Mesothelial cell of epicardium (in vitro differentiated cells): ENCODE results near the gene SLC2A11. TPM values are rescaled to one million over a fixed set of nuclear protein-coding genes. Genes with fewer than 3 reads are reported as not detected.

ENCODE experiments used
- DNase-seq, 2 experiments: peaks; one replicate each; pipeline ENCODE4 v3.0.0; 2021; ENCODE audit warnings: low spot score in 2 of 2; ENCODE audit not compliant: unreplicated experiment in 2 of 2
- H3K27ac Mint-ChIP-seq: 2 replicates; pipeline ENCODE4 v1.8.0; 2021; ENCODE audit warnings: mixed read lengths
- H3K27me3 Mint-ChIP-seq: 2 replicates; pipeline ENCODE4 v1.8.0; 2021; ENCODE audit warnings: low read depth, mixed read lengths
- H3K36me3 Mint-ChIP-seq: 2 replicates; pipeline ENCODE4 v1.8.0; 2021; ENCODE audit warnings: mixed read lengths
- H3K4me1 Mint-ChIP-seq: 2 replicates; pipeline ENCODE4 v1.8.0; 2021; ENCODE audit warnings: mixed read lengths
- H3K4me3 Mint-ChIP-seq: 2 replicates; pipeline ENCODE4 v1.8.0; 2021; ENCODE audit warnings: mild to moderate bottlenecking, moderate library complexity, mixed read lengths
- H3K9me3 Mint-ChIP-seq: 2 replicates; pipeline ENCODE4 v1.8.0; 2021; ENCODE audit warnings: mixed read lengths
- CTCF ChIP-seq: fragments of 200-600 bp; sonication (generic); IDR thresholded peaks from one replicate; pipeline ENCODE4 v1.5.0; 2021; ENCODE audit warnings: antibody characterized with exemption; ENCODE audit not compliant: unreplicated experiment
- total RNA-seq: library from RNA; stranded (reverse); gene quantifications from 3 replicates; pipeline ENCODE4 v1.2.1, GENCODE V29; 2021

SLC2A11 gene
- total RNA-seq, 1 donor from 2014 or later: 112 TPM

GRCh38 chr22:23818541-23818940 is 39.1 kb upstream of the SLC2A11 start:
- Mint-ChIP-seq H3K27me3 (no peaks in the 10 kb centered on the region), H3K27ac (no peak overlapping the region), H3K36me3 (peaks cover 61% of the 10 kb centered on the region)

GRCh38 chr22:23820748-23821211 is 36.9 kb upstream of the SLC2A11 start:
- H3K9me3 Mint-ChIP-seq: no peaks in the 10 kb centered on the region
- H3K4me1 Mint-ChIP-seq: peaks cover 5% of the 10 kb centered on the region
- H3K27me3 Mint-ChIP-seq: no peaks in the 10 kb centered on the region
- H3K36me3 Mint-ChIP-seq: peaks cover 66% of the 10 kb centered on the region
- H3K4me3 Mint-ChIP-seq: no peak overlapping the region
- no peak for DNase-seq
- H3K27ac Mint-ChIP-seq: peak overlapping the region; percentile 69
- no peak for TF ChIP-seq CTCF

More at GRCh38 chr22:23818541-23818940, 39.1 kb upstream of the SLC2A11 start:
- Mint-ChIP-seq H3K4me1 (no peaks in the 10 kb centered on the region), H3K4me3 (no peak overlapping the region), H3K9me3 (no peaks in the 10 kb centered on the region)
- no peak for DNase-seq
- no peak for TF ChIP-seq CTCF

GRCh38 chr22:23822101-23822671 is 35.5 kb upstream of the SLC2A11 start:
- H3K27me3 Mint-ChIP-seq: no peaks in the 10 kb centered on the region
- peak overlapping the region; percentile 76 for H3K27ac Mint-ChIP-seq
- H3K4me3 Mint-ChIP-seq: no peak overlapping the region
- H3K36me3 Mint-ChIP-seq: peaks cover 58% of the 10 kb centered on the region
- H3K4me1 Mint-ChIP-seq: peaks cover 16% of the 10 kb centered on the region
- DNase-seq: no peak
- no peaks in the 10 kb centered on the region for H3K9me3 Mint-ChIP-seq
- no peak for TF ChIP-seq CTCF

GRCh38 chr22:23823331-23823791 is 34.3 kb upstream of the SLC2A11 start:
- Mint-ChIP-seq H3K4me1 (peaks cover 20% of the 10 kb centered on the region), H3K36me3 (peaks cover 58% of the 10 kb centered on the region)
- TF ChIP-seq CTCF: no peak

GRCh38 chr22:23824476-23825245 is 33.0 kb upstream of the SLC2A11 start:
- no peaks in the 10 kb centered on the region for H3K27me3 Mint-ChIP-seq
- peaks cover 7% of the 10 kb centered on the region for H3K9me3 Mint-ChIP-seq
- DNase-seq: no peak
- peaks cover 61% of the 10 kb centered on the region for H3K36me3 Mint-ChIP-seq
- H3K4me1 Mint-ChIP-seq: peaks cover 20% of the 10 kb centered on the region
- H3K27ac Mint-ChIP-seq: peak overlapping the region; percentile 58
- no peak overlapping the region for H3K4me3 Mint-ChIP-seq
- no peak for TF ChIP-seq CTCF

More at GRCh38 chr22:23823331-23823791, 34.3 kb upstream of the SLC2A11 start:
- Mint-ChIP-seq H3K27me3 (no peaks in the 10 kb centered on the region), H3K27ac (peak overlapping the region; percentile 37), H3K9me3 (no peaks in the 10 kb centered on the region), H3K4me3 (no peak overlapping the region)
- no peak for DNase-seq
